ENCODE results near the gene GALNT7. TPM values are rescaled to one million over a fixed set of nuclear protein-coding genes. Genes with fewer than 3 reads are reported as not detected.

The GALNT7 gene
- total RNA-seq, 1 experiment from 2014 or later: 16.8 TPM

GRCh38 chr4:173135241-173135847, 33.3 kb upstream of the GALNT7 start:
- Histone ChIP-seq H3K4me3 (ENCODE audit: low read depth, low read length) (no peak overlapping the region), H3K9me3 (no peaks in the 10 kb centered on the region), H3K36me3 (ENCODE audit: control insufficient read depth, insufficient read depth, low read length) (no peaks in the 10 kb centered on the region), H3K4me1 (no peaks in the 10 kb centered on the region), H3K27me3 (replicated peaks; ENCODE audit: control insufficient read depth, insufficient read depth, low read length) (no peaks in the 10 kb centered on the region; the same call in 1 of the 2 replicates)
- H3K27me3 Mint-ChIP-seq (ENCODE audit: insufficient read depth, unreplicated experiment): peaks cover 2% of the 10 kb centered on the region
- CTCF ChIA-PET: interaction anchor here (0.7 kb wide), 1 partner anchor 98 kb away, joined by 3 read pairs; no protein-coding TSS in a partner anchor
- no peaks in the 10 kb centered on the region for H3K36me3 Mint-ChIP-seq (ENCODE audit: insufficient read depth, unreplicated experiment)
- H3K4me3 Mint-ChIP-seq (ENCODE audit: unreplicated experiment): no peak overlapping the region
- H3K27ac Mint-ChIP-seq (ENCODE audit: unreplicated experiment): no peak overlapping the region
- intact Hi-C loops (cut with micrococcal nuclease; ENCODE audit: unreplicated experiment): no loop called here
- no TSS peak for BruUV-seq (replicated peaks)
- TF ChIP-seq, protein P1, sequence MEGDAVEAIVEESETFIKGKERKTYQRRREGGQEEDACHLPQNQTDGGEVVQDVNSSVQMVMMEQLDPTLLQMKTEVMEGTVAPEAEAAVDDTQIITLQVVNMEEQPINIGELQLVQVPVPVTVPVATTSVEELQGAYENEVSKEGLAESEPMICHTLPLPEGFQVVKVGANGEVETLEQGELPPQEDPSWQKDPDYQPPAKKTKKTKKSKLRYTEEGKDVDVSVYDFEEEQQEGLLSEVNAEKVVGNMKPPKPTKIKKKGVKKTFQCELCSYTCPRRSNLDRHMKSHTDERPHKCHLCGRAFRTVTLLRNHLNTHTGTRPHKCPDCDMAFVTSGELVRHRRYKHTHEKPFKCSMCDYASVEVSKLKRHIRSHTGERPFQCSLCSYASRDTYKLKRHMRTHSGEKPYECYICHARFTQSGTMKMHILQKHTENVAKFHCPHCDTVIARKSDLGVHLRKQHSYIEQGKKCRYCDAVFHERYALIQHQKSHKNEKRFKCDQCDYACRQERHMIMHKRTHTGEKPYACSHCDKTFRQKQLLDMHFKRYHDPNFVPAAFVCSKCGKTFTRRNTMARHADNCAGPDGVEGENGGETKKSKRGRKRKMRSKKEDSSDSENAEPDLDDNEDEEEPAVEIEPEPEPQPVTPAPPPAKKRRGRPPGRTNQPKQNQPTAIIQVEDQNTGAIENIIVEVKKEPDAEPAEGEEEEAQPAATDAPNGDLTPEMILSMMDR (IDR thresholded peaks at IDR 0.05; ENCODE audit: insufficient read depth in 1 of 2, low read depth in 1 of 2, low read length in 1 of 2, severe bottlenecking in 1 of 2, unreplicated experiment in 1 of 2): no peak
- DNase-seq: no peak
- H3K9me3 Mint-ChIP-seq (ENCODE audit: unreplicated experiment): no peaks in the 10 kb centered on the region
- no peaks in the 10 kb centered on the region for H3K4me1 Mint-ChIP-seq (ENCODE audit: low read depth, unreplicated experiment)
- POLR2A ChIA-PET: no interaction called here

DNA sequence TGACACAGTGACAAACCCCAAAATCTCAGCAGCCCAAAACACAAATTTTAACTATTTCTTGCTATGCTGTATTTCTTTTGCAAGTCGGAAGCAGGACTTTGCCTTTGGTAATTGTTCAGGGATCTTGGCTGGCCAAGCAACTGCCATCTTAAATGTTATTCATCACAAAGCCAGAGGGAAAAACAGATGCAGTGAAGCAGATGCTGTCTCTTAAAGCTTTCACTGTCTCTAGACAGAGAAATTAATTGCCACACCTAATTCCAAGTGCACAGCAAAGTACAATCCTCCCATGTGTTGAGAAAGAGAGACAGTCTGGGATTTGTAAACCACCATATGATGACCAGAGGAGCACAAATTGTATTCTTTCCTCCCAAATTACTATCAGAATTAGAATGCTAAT, 30.0 kb upstream of the GALNT7 start:
- Histone ChIP-seq H3K36me3 (ENCODE audit: control insufficient read depth, insufficient read depth, low read length) (no peaks in the 10 kb centered on the region), H3K27me3 (replicated peaks; ENCODE audit: control insufficient read depth, insufficient read depth, low read length) (no peaks in the 10 kb centered on the region; the same call in 1 of the 2 replicates), H3K9me3 (no peaks in the 10 kb centered on the region), H3K4me3 (ENCODE audit: low read depth, low read length) (no peak overlapping the region), H3K4me1 (no peaks in the 10 kb centered on the region)
- ChIA-PET POLR2A (no interaction called here), CTCF (no interaction called here)
- intact Hi-C loops (cut with micrococcal nuclease; ENCODE audit: unreplicated experiment): no loop called here
- H3K9me3 Mint-ChIP-seq (ENCODE audit: unreplicated experiment): no peaks in the 10 kb centered on the region
- no peaks in the 10 kb centered on the region for H3K4me1 Mint-ChIP-seq (ENCODE audit: low read depth, unreplicated experiment)
- H3K4me3 Mint-ChIP-seq (ENCODE audit: unreplicated experiment): no peak overlapping the region
- no TSS peak for BruUV-seq (replicated peaks)
- H3K27ac Mint-ChIP-seq (ENCODE audit: unreplicated experiment): no peak overlapping the region
- H3K27me3 Mint-ChIP-seq (ENCODE audit: insufficient read depth, unreplicated experiment): peaks cover 2% of the 10 kb centered on the region
- DNase-seq: no peak
- H3K36me3 Mint-ChIP-seq (ENCODE audit: insufficient read depth, unreplicated experiment): no peaks in the 10 kb centered on the region
- TF ChIP-seq, protein P1 (IDR thresholded peaks at IDR 0.05; ENCODE audit: insufficient read depth in 1 of 2, low read depth in 1 of 2, low read length in 1 of 2, severe bottlenecking in 1 of 2, unreplicated experiment in 1 of 2): no peak

GRCh38 chr4:173139561-173139960, 29.1 kb upstream of the GALNT7 start:
- Histone ChIP-seq H3K4me3 (ENCODE audit: low read depth, low read length) (no peak overlapping the region), H3K36me3 (ENCODE audit: control insufficient read depth, insufficient read depth, low read length) (no peaks in the 10 kb centered on the region), H3K9me3 (no peaks in the 10 kb centered on the region), H3K27me3 (replicated peaks; ENCODE audit: control insufficient read depth, insufficient read depth, low read length) (no peaks in the 10 kb centered on the region; the same call in 1 of the 2 replicates), H3K4me1 (no peaks in the 10 kb centered on the region)
- Mint-ChIP-seq H3K36me3 (ENCODE audit: insufficient read depth, unreplicated experiment) (no peaks in the 10 kb centered on the region), H3K27me3 (ENCODE audit: insufficient read depth, unreplicated experiment) (no peaks in the 10 kb centered on the region), H3K4me1 (ENCODE audit: low read depth, unreplicated experiment) (no peaks in the 10 kb centered on the region), H3K27ac (ENCODE audit: unreplicated experiment) (no peak overlapping the region), H3K9me3 (ENCODE audit: unreplicated experiment) (no peaks in the 10 kb centered on the region), H3K4me3 (ENCODE audit: unreplicated experiment) (no peak overlapping the region)
- ChIA-PET CTCF (no interaction called here), POLR2A (no interaction called here)
- no TSS peak for BruUV-seq (replicated peaks)
- TF ChIP-seq, protein P1 (IDR thresholded peaks at IDR 0.05; ENCODE audit: insufficient read depth in 1 of 2, low read depth in 1 of 2, low read length in 1 of 2, severe bottlenecking in 1 of 2, unreplicated experiment in 1 of 2): no peak
- intact Hi-C loops (cut with micrococcal nuclease; ENCODE audit: unreplicated experiment): no loop called here
- no peak for DNase-seq

Data from Caco-2 (cell line).